Endothelial cell of umbilical vein (primary cell): ENCODE data around the gene SIPA1L2. TPM values are rescaled to one million over a fixed set of nuclear protein-coding genes. Genes with fewer than 3 reads are reported as not detected.

Experiments
- BruUV-seq: library from RNA; stranded (reverse); fragments of 400-500 nt; replicated peaks from 2 replicates; lab custom pipeline; 2021; lab: Mats Ljungman, UMichigan
- CTCF ChIA-PET: fragments of 300-600, 350-600 bp; sonication (Branson Sonifier 250); formaldehyde crosslinking; loops from one replicate; lab custom pipeline; 2021; ENCODE audit warnings: antibody characterized with exemption, inconsistent platforms; lab: Charles Lee
- POLR2A ChIA-PET: fragments of 300-600, 350-600 bp; sonication (Branson Sonifier 250); formaldehyde crosslinking; loops from one replicate; lab custom pipeline; 2021; ENCODE audit warnings: antibody characterized with exemption, inconsistent platforms; lab: Charles Lee
- DNase-seq: peaks from one replicate; pipeline ENCODE4 v3.0.0-alpha.2; 2011; ENCODE audit warnings: low read depth, low spot score
- FAIRE-seq: peaks from 2 replicates; lab custom pipeline; 2011; peaks lifted over from hg19 to GRCh38; lab: Jason Lieb, UNC
- H2AFZ ChIP-seq: 2 replicates; pipeline ENCODE4 v1.6.0; 2012; ENCODE audit warnings: low read depth, low read length, control low read depth, inconsistent platforms
- H3K27ac ChIP-seq: 2 replicates; pipeline ENCODE4 v1.5.1; 2011; ENCODE audit warnings: low read depth, mild to moderate bottlenecking, control low read depth, low read length, moderate library complexity; ENCODE audit not compliant: insufficient read depth
- H3K27me3 ChIP-seq, 2 experiments: 2 replicates each; pipeline versions ENCODE4 v1.6.0 to v1.6.1; 2011; ENCODE audit warnings: low read length in 2 of 2, mixed read lengths in 1 of 2; ENCODE audit not compliant: control insufficient read depth in 2 of 2, insufficient read depth in 2 of 2
- H3K36me3 ChIP-seq, 2 experiments: 2 replicates in 1 of 2; 3 replicates in 1 of 2; pipeline ENCODE4 v1.5.1; 2011; ENCODE audit warnings: low read length in 2 of 2, mild to moderate bottlenecking in 1 of 2, moderate library complexity in 1 of 2; ENCODE audit not compliant: control insufficient read depth in 2 of 2, insufficient read depth in 2 of 2; ENCODE audit errors: extremely low read depth in 1 of 2
- H3K4me1 ChIP-seq: 3 replicates; pipeline ENCODE4 v1.5.1; 2011; ENCODE audit warnings: mild to moderate bottlenecking, low read length; ENCODE audit not compliant: control insufficient read depth, insufficient read depth; ENCODE audit errors: extremely low read depth
- H3K4me2 ChIP-seq: 2 replicates; pipeline ENCODE4 v1.6.1; 2011; ENCODE audit warnings: low read length, control low read depth, mixed read lengths; ENCODE audit not compliant: insufficient read depth
- H3K4me3 ChIP-seq, 3 experiments: fragments of 200-600 bp in 1 of 3; sonication (generic), shearing (Covaris generic) in 1 of 3; replicated peaks in 1 of 3; 2 replicates each; pipeline ENCODE4 v1.5.1; 2011 to 2016; ENCODE audit warnings: control low read depth in 3 of 3, low read length in 3 of 3, mild to moderate bottlenecking in 2 of 3, inconsistent platforms in 1 of 3, low read depth in 1 of 3, moderate library complexity in 1 of 3; ENCODE audit not compliant: insufficient read depth in 1 of 3
- H3K79me2 ChIP-seq: 2 replicates; pipeline ENCODE4 v1.6.0; 2012; ENCODE audit warnings: low read length, inconsistent platforms; ENCODE audit not compliant: control insufficient read depth, insufficient read depth
- H3K9ac ChIP-seq: replicated peaks from 2 replicates; pipeline ENCODE3; 2011; ENCODE audit warnings: low read length, control low read depth; ENCODE audit not compliant: insufficient read depth; ENCODE audit errors: extremely low read depth
- H3K9me1 ChIP-seq: replicated peaks from 3 replicates; pipeline ENCODE4 v1.6.0; 2011; ENCODE audit warnings: mild to moderate bottlenecking, low read length; ENCODE audit not compliant: control insufficient read depth, insufficient read depth; ENCODE audit errors: extremely low read depth
- H3K9me3 ChIP-seq: replicated peaks from 2 replicates; pipeline ENCODE4 v1.5.1; 2012; ENCODE audit warnings: low read length, inconsistent platforms; ENCODE audit not compliant: control insufficient read depth, insufficient read depth
- H4K20me1 ChIP-seq: replicated peaks from 2 replicates; pipeline ENCODE3; 2011; ENCODE audit warnings: mild to moderate bottlenecking, low read length; ENCODE audit not compliant: control insufficient read depth, insufficient read depth; ENCODE audit errors: extremely low read depth
- CTCF ChIP-seq, 2 donors: IDR thresholded peaks; 1 replicate in 1 of 2; 2 replicates in 1 of 2; pipeline ENCODE4 v1.5.1; 2011; ENCODE audit warnings: low read length in 2 of 2, mild to moderate bottlenecking in 2 of 2, moderate library complexity in 2 of 2, control low read depth in 1 of 2, inconsistent platforms in 1 of 2, low read depth in 1 of 2; ENCODE audit not compliant: insufficient read depth in 1 of 2; ENCODE audit errors: extremely low read depth in 1 of 2
- EZH2 ChIP-seq: IDR thresholded peaks from 2 replicates; pipeline ENCODE4 v1.6.1; 2012; ENCODE audit warnings: borderline replicate concordance, low read depth, mild to moderate bottlenecking, moderate library complexity, low read length, inconsistent platforms; ENCODE audit not compliant: severe bottlenecking
- FOS ChIP-seq: IDR thresholded peaks from 2 replicates; pipeline ENCODE4 v1.6.1; 2011; ENCODE audit warnings: mild to moderate bottlenecking, low read length, moderate library complexity, borderline replicate concordance; ENCODE audit not compliant: insufficient read depth
- GATA2 ChIP-seq: IDR thresholded peaks from 2 replicates; pipeline ENCODE4 v1.7.0; 2011; ENCODE audit warnings: low read depth, mild to moderate bottlenecking, moderate library complexity, mixed read lengths, low read length; ENCODE audit not compliant: insufficient read length, insufficient read depth
- JUN ChIP-seq: IDR thresholded peaks from 2 replicates; pipeline ENCODE4 v1.6.1; 2011; ENCODE audit warnings: borderline replicate concordance, low read depth; ENCODE audit not compliant: insufficient read length, insufficient read depth
- MAX ChIP-seq: IDR thresholded peaks from 2 replicates; pipeline ENCODE4 v1.6.1; 2011; ENCODE audit not compliant: insufficient read depth, insufficient read length
- MYC ChIP-seq: IDR thresholded peaks from one replicate; pipeline ENCODE4 v1.6.1; 2011; ENCODE audit warnings: mild to moderate bottlenecking, low read depth, low read length
- POLR2A ChIP-seq: IDR thresholded peaks from 2 replicates; pipeline ENCODE4 v1.6.1; 2012; ENCODE audit warnings: low read depth, mild to moderate bottlenecking, control low read depth, low read length
- POLR2AphosphoS5 ChIP-seq: IDR thresholded peaks from 2 replicates; pipeline ENCODE4 v1.6.1; 2012; ENCODE audit warnings: low read depth, mild to moderate bottlenecking, control low read depth, low read length, moderate library complexity; ENCODE audit not compliant: insufficient read depth
- dilution Hi-C: fragments of 300-500 bp; cut with MboI; formaldehyde crosslinking; loops from one replicate; pipeline ENCODE4 v1.15.0; 2019; ENCODE audit warnings: low sequenced_read_pairs; ENCODE audit not compliant: extremely low pct_ligation_motif_present
- intact Hi-C: fragments of 100-400 bp; cut with micrococcal nuclease; formaldehyde crosslinking; loops from one replicate; pipeline ENCODE4 v1.10.0; 2022
- polyA plus RNA-seq, 4 experiments: library from polyadenylated mRNA; depleted of rRNA in 3 of 4; stranded (reverse) in 3 of 4; unstranded in 1 of 4; fragments of >200 nt; gene quantifications; 2 replicates each; pipeline versions ENCODE4 v1.2.1 to v1.2.3, GENCODE V29; 2011 to 2012; ENCODE audit warnings: missing spikeins in 1 of 4
- total RNA-seq: library from RNA; stranded (reverse); gene quantifications from 2 replicates; pipeline ENCODE4 v1.2.3, GENCODE V29; 2021

SIPA1L2 gene
- total and polyA plus RNA-seq, 2 donors (not counting 3 experiments of a cell fraction or from before 2014, with no cell fraction given), result 3.6 to 12.8 TPM

- Histone ChIP-seq H3K9ac (no peak overlapping the region), H3K27ac (no peak overlapping the region), H3K4me1 (peaks cover 5% of the 10 kb centered on the region), H3K27me3 (no peaks in the 10 kb centered on the region), H3K79me2 (peaks cover 14% of the 10 kb centered on the region), H3K36me3 (no peaks in the 10 kb centered on the region), H3K4me2 (peak overlapping the region; percentile 38), H3K9me3 (no peaks in the 10 kb centered on the region), H3K4me3 (no peak overlapping the region), H2AFZ (peak overlapping the region; percentile 54), H4K20me1 (no peaks in the 10 kb centered on the region), H3K9me1 (no peaks in the 10 kb centered on the region)
- ChIA-PET POLR2A (no interaction called here), CTCF (interaction anchor here (1.0 to 1.3 kb wide), 3 partner anchors 192 to 864 kb away, joined by 3 to 6 read pairs (median 5); no protein-coding TSS in a partner anchor)
- no TSS peak for BruUV-seq
- DNase-seq (peak; percentile 88), FAIRE-seq (peak; percentile 95)
- dilution Hi-C loops (no loop called here), intact Hi-C loops (loop anchor here (2.0 to 10.0 kb wide), 4 partner anchors 30 to 466 kb away; no protein-coding TSS in a partner anchor)
- TF ChIP-seq POLR2AphosphoS5, result no peak
- no peak for TF ChIP-seq GATA2
- no peak for TF ChIP-seq CTCF (IDR thresholded peaks at IDR 0.05; ENCODE audit: extremely low read depth in 1 of 2, insufficient read depth in 1 of 2, low read depth in 1 of 2, low read length in 2 of 2)
- TF ChIP-seq MAX, result no peak
- no peak for TF ChIP-seq MYC
- TF ChIP-seq POLR2A, result no peak
- no peak for TF ChIP-seq FOS
- no peak for TF ChIP-seq EZH2
- no peak for TF ChIP-seq JUN
Measured at GRCh38 chr1:232620356-232620969, 9.5 kb downstream of the SIPA1L2 start.
